ENCODE results near the gene RIN3. TPM values are rescaled to one million over a fixed set of nuclear protein-coding genes. Genes with fewer than 3 reads are reported as not detected.

Gene RIN3
- total RNA-seq, 1 donor from 2014 or later: 70.6 TPM

DNA sequence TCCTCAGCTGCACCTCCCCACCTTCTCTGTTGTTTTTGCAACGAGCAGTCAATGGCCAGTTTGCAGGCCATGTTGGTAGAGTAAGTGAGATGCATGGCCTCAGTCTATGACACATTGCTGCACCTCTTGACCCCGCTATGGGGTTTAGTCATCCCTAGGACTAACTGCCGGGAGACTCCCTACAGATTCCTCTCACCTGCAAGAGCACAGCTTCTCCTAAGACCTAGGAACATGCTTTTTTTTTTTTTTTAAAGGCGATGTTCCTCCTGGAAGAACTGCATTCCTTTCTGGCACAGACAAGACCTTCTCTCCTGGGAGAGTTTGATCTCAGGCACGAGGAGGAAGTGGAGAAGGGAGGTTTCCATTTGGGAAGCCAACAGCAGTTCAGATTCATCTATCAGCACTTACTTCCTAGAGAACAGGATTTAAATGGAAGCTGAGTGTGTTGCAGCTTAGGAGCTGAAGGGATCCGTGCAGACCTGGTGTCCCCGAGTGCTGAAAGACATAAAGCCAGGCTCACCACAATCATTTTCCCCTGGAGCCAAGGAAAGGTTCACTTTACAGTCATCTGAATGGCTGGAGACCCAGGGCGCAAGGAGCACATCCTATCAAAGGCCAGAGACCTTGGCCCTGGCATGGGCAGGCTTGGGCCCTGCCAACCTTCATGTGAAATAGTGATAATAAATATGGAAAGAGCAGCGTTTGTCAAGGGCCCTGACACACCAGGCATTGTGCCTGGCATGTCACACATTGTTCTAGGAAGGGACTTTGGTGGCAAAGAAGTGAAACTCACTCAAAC lies 130.8 kb downstream of the RIN3 start:
- ATAC-seq (no peak), DNase-seq (no peak)
- intact Hi-C loops (cut with DNase I): no loop called here
- peaks cover 6% of the 10 kb centered on the region for H3K9me3 ChIP-seq
- no peak overlapping the region for H3K4me3 ChIP-seq
- peaks cover 41% of the 10 kb centered on the region for H3K4me1 ChIP-seq
- TF ChIP-seq, protein P1, sequence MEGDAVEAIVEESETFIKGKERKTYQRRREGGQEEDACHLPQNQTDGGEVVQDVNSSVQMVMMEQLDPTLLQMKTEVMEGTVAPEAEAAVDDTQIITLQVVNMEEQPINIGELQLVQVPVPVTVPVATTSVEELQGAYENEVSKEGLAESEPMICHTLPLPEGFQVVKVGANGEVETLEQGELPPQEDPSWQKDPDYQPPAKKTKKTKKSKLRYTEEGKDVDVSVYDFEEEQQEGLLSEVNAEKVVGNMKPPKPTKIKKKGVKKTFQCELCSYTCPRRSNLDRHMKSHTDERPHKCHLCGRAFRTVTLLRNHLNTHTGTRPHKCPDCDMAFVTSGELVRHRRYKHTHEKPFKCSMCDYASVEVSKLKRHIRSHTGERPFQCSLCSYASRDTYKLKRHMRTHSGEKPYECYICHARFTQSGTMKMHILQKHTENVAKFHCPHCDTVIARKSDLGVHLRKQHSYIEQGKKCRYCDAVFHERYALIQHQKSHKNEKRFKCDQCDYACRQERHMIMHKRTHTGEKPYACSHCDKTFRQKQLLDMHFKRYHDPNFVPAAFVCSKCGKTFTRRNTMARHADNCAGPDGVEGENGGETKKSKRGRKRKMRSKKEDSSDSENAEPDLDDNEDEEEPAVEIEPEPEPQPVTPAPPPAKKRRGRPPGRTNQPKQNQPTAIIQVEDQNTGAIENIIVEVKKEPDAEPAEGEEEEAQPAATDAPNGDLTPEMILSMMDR (IDR thresholded peaks at IDR 0.05): no peak
- H3K27ac ChIP-seq: no peak overlapping the region
- peaks cover 26% of the 10 kb centered on the region for H3K36me3 ChIP-seq
- no peaks in the 10 kb centered on the region for H3K27me3 ChIP-seq (ENCODE audit: low read depth)

DNA sequence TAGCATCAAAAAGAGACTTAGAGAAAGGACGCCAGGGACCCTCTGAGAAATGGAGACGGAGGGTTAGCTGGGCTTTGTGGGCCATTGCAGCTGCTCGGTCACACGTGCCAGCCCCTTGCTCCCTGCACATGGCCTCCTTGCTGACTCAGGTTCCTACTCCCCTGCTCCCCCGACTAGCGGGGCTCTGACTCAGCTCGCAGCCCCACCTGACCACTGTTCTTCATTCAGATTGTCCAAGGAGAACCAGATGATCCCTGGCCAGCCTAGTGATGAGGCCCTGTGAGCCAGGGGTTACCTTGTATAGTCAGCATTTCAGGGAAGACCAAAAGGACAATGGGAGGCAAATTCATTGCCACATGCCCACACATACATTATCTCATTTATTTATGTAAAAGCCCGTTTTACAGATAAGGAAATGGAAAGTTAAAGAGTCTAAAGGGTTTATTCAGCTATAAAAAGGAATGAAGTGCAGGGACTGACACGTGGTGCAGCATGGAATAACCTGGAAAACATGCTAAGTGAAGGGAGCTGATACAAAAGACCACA lies 131.5 kb downstream of the RIN3 start:
- no peak for ATAC-seq
- intact Hi-C loops (cut with DNase I): no loop called here
- no peak overlapping the region for H3K27ac ChIP-seq
- TF ChIP-seq, protein P1 (IDR thresholded peaks at IDR 0.05): no peak
- no peak overlapping the region for H3K4me3 ChIP-seq
- DNase-seq: no peak
- peaks cover 26% of the 10 kb centered on the region for H3K36me3 ChIP-seq
- peaks cover 48% of the 10 kb centered on the region for H3K4me1 ChIP-seq
- H3K27me3 ChIP-seq (ENCODE audit: low read depth): no peaks in the 10 kb centered on the region
- H3K9me3 ChIP-seq: peaks cover 6% of the 10 kb centered on the region

DNA sequence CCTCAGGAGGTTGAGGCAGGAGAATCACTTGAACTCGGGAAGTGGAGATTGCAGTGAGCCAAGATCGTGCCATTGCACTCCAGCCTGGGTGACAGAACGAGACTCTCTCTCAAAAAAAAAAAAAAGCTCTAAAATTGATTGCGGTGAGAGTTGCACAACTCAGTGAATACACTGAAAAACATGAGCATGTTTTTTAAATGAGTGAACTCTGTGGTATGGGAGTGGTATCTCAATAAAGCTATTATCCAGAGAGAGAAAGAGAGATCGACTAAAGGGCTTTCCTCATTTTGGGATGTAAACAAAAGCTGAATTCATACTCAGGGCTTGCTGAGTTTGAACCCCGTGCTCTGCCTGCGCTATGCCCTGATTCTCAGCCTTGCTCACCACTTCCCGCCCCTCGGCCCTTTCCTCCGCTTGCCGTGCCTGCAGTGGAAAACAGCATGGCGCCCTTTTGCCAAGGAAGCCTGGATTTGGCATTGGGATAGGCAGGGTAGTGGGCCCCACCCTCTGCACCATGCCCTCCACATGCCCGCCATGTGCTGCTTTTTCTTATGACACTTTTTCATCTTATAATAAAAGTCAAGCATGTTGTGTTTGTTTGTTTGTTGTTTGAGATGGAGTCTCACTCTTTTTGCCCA lies 132.4 kb downstream of the RIN3 start:
- intact Hi-C loops (cut with DNase I): no loop called here
- no peak for ATAC-seq
- DNase-seq: no peak

DNA sequence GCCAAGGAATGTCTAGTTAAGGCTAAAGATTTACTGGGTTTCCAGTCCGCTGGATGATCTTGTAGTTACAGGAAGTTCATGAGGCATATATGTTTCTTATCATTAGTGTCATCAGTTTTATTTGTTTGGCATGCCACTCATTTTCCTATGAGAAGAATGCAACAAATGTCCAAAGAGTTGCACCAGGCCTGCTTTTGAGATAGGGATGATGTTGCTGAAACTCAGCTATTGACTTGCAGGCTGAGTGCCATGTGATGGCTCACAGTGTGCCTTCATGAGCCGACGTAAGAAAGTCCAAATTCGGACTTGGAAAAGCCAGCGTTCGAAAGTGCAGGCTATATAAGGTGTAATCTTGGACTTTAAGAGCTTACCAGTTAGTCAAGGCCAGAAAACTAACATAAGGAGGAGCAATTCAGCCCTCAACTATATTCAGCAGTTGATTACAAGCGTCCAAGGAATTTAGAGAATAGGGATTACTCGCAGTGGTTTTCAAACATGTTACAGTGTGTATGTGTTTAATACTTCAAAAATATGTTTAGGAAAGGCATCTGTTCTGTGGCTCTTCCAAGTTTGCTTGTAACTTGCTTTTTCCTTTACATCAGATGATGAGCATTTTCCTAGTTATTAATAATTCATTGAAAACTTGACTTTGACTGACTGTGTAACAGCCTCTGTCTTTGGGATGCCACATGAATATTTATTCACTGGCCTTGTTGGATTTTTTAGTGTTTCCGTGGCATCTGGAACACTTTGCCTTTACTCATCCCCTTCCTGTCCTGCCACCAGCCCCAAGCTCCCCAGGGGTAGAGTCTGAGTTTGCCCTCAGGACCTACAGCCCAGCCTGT lies 133.6 kb downstream of the RIN3 start:
- Histone ChIP-seq H3K4me3 (no peak overlapping the region), H3K4me1 (peaks cover 61% of the 10 kb centered on the region), H3K36me3 (peaks cover 21% of the 10 kb centered on the region), H3K27me3 (ENCODE audit: low read depth) (no peaks in the 10 kb centered on the region), H3K27ac (peak overlapping the region; percentile 81), H3K9me3 (peaks cover 6% of the 10 kb centered on the region)
- no peak for ATAC-seq
- TF ChIP-seq, protein P1 (IDR thresholded peaks at IDR 0.05): no peak
- DNase-seq: no peak
- intact Hi-C loops (cut with DNase I): no loop called here

More for the DNA sequence above, 132.4 kb downstream of the RIN3 start:
- peaks cover 6% of the 10 kb centered on the region for H3K9me3 ChIP-seq
- H3K27ac ChIP-seq: peak overlapping the region; percentile 66
- no peaks in the 10 kb centered on the region for H3K27me3 ChIP-seq (ENCODE audit: low read depth)
- H3K36me3 ChIP-seq: peaks cover 26% of the 10 kb centered on the region
- no peak overlapping the region for H3K4me3 ChIP-seq
- TF ChIP-seq, protein P1 (IDR thresholded peaks at IDR 0.05): no peak
- H3K4me1 ChIP-seq: peaks cover 57% of the 10 kb centered on the region

DNA sequence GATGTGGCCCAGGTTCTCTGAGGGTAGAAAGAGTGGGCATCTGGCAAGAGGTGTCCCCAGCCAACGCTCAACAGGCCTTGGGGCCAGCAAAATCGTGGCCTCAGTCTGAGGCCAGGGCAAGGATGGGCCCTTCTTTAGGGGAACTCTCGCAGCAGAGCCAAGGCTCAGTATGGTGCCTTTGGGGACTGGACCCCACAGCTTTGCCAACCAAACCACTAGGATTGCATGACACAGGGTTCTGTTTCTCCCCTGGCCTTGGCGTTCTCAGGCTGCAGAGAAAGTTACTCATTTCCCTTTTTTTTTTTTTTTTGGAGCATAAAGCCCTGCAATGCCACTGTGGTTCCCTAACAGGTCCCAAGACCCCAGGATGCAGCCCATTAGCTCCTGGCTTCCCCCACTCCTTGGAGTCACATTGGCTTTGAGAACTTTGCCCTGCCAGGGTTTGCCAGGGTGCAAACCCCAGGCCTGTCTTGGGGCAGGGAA lies 134.3 kb downstream of the RIN3 start:
- ATAC-seq: no peak
- intact Hi-C loops (cut with DNase I): no loop called here
- Histone ChIP-seq H3K4me1 (peaks cover 61% of the 10 kb centered on the region), H3K4me3 (no peak overlapping the region), H3K36me3 (peaks cover 21% of the 10 kb centered on the region), H3K27me3 (ENCODE audit: low read depth) (no peaks in the 10 kb centered on the region), H3K9me3 (peaks cover 6% of the 10 kb centered on the region), H3K27ac (peak overlapping the region; percentile 81)
- TF ChIP-seq, protein P1 (IDR thresholded peaks at IDR 0.05): no peak
- DNase-seq: no peak

All from lower lobe of right lung (tissue), 2 donors.